Activated CD4-positive, alpha-beta T cell treated with anti-CD3 and anti-CD28 coated beads for 48 hours (primary cell): Measurements from ENCODE around the gene PPP1R18.
A peak's percentile ranks its signal among the peaks of the same experiment; 100 is the strongest.

Source experiments
- DNase-seq: peaks from one replicate; pipeline ENCODE4 v3.0.0-alpha.2; 2020

PPP1R18 gene

GRCh38 chr6:30688569-30688968 is 2.1 kb upstream of the PPP1R18 start:
- DNase-seq = no peak

GRCh38 chr6:30687659-30688431 is 1.4 kb upstream of the PPP1R18 start:
- no peak for DNase-seq

DNA sequence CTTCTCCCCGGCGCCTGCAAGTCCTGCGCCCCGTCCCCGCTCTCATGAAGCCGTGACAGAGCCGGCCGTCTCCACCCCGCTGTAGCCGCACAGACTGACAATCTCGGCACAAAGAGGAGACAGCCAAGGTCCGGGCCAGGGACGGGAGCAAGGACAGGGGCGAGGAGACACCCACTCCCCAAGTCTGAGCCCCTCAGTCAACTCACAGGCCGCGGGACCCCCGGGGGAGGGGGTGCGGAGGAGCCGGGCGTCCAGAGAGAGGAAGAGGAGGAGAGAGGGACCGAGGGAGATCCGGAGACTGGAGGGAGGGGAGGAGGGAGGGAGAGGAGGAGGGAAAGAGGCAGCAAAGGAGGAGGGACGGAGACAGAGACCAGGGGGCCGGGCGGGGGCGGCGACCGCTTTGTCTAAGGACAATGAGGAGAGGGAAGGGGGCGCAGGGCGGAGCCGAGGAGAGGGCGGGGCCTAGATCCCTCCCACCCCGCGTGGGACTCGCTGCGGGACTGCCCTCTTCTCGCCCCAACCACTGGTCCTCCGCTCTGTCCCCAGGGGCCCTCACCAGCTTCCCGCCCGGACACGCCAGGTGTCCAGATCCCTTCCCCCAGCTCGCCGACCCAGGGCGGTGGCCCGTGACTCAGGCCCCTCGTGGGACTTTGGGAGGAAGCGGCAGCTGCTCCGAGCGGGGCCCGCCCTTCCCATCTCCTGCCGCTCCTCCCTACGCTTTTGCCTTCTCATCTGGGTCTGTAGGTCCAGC is 638 bp upstream of the PPP1R18 start:
- DNase-seq = peak; percentile 93

DNA sequence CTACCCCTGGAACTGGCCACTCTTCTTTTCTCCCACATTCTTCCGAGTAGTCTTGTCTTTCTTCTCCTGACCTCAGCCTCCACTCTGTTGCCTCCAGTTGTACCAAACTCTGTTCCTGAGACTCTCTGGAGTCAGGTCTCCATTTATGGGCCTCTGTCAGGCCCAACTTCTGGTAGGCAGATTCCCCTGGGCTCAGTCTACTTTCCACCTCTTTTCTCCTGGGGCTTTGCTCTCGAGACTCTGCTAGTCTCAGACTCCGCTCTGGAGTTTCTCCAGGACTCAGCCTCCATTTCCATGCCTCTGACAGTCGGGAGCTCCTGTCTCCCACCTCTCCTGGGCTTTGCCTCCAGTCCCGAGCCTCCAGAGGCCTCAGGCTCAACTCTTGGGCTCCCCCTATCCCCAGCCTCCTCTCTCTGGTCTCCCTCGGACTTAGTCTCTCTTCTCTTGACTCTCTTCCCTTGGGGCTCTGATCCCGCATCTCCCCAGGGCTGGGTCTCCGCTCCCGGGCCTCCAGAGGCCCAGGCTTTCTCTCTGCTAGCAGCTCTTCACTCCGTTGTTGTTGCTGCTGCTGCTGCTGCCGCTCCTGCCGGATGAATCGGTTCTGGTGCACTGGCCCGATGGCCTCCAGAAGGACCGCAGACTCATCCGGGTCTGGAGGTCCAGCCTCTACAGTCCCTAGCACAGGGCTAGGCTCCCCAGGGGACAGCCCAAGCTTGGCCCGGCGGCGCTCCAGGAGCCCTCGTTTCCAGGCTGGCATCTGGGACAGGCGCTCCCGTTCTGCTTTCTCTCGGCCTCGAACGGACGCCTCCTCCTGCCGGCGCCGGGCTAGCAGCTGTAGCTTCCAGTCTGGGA is 1.1 kb downstream of the PPP1R18 start:
- peak; percentile 44 for DNase-seq

DNA sequence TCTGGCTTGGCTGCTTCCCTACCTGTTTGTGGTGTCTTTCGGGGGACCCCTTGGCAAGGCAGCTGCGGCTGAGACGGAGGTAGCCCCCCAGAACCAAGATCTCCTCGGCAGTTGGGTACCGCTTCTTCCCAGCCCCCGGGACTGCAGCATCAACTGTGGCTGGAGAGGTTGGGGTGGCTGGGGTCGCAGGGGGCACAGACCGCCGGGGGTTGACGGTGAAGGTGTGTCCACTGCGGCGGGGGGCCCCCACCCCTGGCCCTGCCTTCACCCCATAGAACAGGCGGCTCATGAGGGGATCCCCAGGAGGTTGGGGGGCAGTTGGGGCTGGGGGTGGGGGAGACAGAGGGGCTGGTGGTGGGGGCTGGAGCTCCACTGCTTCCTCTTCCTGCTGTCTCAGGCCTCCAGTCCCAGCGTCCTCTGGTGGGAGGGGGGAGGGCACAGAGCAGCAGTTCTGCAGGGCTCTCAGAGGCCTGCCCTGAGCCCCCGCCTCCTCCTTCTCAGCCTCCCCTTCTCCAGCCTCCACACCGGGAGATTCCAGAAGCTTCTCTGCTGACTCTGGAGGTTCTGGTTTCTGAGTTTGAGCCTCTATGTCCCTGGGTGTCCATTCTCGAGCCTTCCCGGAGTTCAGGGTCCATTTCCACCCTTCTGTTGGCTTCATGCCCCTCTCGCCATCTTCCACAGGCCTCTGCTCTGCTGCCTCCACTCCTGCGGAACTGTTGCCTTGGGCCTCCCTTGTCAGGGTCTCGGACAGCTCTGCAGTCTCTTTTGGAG is 1.9 kb downstream of the PPP1R18 start:
- peak; percentile 75 for DNase-seq

DNA sequence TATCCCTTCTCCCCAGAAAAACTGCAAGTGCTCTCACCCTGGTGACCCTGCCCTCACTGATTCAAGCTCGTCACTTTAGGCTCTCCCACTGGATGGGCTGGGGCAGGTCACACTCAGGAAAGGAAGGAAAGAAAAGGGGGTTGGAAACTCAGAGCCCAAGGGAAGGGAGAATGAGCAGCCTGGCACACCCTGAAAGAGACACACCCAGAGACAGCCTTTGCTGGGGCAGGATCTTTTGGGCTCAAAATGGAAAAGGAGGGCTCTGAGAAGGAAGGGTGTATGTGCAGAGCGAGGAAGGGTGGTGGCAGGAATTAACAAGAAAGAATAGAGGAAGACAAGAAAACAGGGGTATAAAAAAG is 2.5 kb downstream of the PPP1R18 start:
- no peak for DNase-seq

GRCh38 chr6:30683183-30683979 is 3.1 kb downstream of the PPP1R18 start:
- DNase-seq = no peak

DNA sequence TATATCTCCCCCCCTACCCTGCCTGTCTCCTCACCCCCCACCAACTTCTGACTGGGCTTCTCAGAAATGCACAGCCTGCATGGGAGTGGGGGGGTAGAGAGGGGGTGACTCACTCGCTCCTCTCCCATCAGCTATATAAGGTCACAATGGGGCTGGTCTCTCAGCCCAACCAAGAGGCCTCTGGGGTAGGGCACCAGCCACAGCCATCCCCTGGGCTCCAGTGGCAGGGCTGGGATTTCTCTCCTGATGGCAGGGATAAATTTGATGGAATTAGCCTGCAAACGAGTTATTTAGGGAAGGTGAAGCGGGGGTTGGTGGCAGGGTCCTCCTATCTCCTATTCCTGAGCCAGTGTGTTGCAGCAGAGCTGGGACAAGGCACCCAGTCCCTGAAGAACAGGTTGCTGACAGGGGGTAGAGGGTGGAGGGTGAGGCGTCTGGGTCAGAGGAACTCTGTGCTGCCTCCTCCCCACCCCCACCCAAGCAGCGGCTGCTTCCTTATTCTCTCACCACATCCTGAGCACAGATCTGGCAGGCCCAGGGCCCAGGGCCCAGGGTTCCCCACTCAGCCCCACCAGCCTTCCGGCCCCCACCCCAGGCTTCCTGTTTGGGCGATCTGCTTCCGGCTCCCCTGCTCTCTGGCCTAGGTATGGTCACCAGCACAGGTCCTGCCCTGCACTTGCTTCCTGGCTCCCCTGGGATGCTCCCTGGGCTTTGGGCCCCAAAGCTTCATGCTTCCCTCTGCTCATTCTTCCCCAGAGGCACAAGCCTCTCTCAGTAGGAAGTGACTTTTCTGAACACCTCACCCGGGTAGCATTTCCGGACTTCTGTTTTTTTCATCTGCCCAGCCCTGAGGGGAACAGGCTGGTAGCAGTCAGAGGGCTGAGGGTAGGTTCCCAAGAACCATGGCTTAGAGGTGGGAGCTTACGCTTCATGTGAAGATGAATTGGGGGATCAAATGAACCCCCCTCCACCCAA is 4.0 kb downstream of the PPP1R18 start:
- peak; percentile 91 for DNase-seq

DNA sequence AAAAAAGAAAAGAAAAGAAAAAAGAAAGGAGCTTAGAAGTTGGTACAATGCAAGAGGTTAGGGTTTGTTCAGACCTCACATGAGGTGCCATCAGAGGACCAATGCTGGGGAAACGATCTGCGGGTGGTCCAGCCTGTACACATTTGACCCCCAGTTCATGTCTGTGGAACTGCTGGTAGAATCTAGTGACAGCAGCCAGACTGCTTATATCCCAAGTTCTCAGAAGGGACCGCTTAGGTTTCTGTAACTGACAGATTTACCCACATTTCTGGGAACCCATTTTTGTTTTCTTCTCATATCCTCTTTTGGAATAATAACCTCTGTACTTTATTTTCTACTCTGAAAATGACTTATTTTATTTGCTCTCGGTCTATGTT is 4.7 kb downstream of the PPP1R18 start:
- DNase-seq = no peak

- no peak for DNase-seq
These were observed 6.5 kb downstream of the PPP1R18 start for GRCh38 chr6:30679765-30680535.

GRCh38 chr6:30678964-30679726 is 7.3 kb downstream of the PPP1R18 start:
- peak; percentile 94 for DNase-seq

GRCh38 chr6:30676660-30677285 is 9.7 kb downstream of the PPP1R18 start:
- no peak for DNase-seq

DNA sequence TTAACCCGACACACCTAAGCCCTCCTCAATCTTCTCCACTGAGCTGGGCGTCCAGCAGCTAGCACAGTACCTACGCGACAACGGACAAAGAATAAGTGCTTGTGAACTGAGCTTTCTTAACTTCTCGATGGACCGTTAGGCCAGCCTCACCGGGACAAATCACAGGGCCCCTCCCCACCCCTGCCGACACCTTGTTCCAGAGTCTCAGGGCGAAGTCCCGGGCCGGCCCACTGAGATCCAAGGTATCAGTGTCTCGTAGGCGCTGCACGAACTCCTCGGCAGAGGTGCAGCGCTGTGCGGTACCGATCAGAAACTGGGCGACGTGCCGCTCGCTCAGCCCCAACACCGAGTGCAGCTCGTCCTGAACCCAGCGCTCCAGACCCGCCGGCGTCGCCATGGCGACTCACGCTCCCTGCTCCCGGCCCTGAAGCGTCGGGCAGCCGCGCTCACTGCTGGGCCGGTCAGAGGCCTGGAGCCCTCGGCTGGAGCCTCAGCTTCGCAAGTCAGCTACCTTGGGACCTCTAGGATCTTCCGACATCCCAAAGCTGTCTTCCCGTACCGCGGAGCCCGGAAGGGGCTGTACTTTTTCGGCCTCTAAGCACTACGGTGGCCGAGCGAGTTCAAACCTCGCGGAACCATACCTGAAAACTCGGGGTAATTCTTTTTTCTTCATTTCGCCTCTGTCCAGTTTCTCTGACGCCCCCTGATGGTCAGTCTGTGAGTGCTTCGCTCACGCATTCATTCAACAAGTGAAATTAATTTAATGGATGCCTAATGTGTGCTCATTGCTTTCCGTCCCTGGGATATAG is 13.8 kb downstream of the PPP1R18 start, which contains the start of gene DHX16:
Gene DHX16, minus strand, starts transcription at position 562 of the 809 bp plus-strand sequence. Its CDS starts 165 bp downstream, at position 397.
- DNase-seq = peak; percentile 94

DNA sequence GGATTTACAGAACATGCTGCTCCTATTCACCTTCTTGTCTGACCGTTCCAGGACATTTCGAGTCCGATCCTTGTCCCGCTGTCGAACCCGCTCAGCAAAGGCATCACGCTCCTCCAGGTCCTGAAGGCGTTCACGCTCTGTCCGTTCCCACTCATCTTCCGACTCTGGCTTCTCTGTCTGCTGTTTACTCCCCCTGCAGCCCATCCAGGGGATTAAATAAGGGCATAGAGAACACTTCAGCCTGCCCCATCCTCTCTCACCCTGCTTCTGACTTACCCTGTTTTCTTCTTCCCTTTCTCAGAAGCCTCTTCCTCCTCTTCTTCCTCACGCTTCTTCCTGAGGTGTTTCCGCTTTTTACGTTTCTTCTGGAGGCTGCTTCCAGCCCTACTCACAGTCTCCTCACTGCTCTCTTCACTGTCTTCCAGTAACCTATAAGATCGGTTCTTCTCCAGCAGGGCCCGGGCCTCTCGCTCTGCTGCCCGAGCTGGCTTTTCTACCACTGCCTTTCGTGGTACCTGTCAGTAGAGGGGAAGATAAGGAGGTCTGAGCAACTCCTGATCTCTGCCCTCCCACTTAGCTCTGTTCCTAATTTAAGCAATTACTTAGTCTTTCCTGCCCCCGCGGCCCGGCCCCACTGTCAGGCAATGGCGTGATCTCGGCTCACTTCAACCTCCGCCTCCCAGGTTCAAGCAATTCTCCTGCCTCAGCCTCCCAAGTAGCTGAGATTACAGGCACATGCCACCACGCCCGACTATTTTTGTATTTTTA is 15.5 kb downstream of the PPP1R18 start:
- DNase-seq = no peak

GRCh38 chr6:30666300-30666699 is 20.1 kb downstream of the PPP1R18 start:
- peak; percentile 72 for DNase-seq

DNA sequence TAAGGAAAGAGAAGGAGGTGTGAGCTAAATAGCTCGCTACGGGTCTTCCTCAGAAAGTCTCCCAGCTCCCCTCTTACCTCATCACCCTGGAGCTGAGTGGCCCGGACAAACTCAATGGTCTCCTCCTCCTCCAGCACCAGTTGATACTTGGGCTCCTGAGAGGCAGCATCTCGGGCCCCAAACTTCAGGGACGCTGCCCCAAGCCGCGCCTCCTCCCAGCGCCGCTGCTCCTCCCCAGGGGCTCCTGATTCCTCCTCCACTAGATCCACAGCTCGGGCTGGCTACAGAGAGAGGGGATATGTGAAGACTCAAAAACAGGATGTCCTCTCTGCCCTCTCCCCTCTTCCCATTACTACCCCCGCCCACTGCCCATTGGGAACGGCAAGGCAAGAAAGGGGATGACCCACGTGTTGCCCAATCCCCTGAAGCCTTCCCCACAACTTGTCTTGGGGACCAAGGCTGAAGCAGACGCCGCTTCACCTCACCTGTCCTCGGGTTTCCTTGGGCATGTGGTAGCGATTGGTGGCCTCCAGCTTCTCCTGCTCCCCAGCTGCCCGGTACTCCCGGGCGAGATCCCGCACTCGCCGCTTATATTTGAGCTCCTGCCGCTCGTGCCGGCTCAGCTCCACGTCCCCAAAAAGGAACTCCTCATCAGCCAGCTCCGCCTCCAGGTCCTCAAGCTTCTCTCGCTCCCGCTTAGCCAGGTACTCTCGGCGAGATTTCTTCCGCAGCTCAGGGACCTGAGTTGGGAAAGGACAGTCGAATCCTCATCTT is 21.3 kb downstream of the PPP1R18 start:
- no peak for DNase-seq
